HG03558 (cell line): Measurements from ENCODE around the gene ITFG2.

Experiments used
- ATAC-seq: cut with Tn5 transposase; IDR thresholded peaks from one replicate; pipeline ENCODE4 v1.9.1; 2021; ENCODE audit warnings: moderate number of reproducible peaks; ENCODE audit not compliant: unreplicated experiment; ENCODE audit errors: extremely low read depth

Gene ITFG2

GRCh38 chr12:2794736-2795289, 17.7 kb upstream of the ITFG2 start, which contains the start of gene FKBP4:
Gene FKBP4 (plus strand): TSS chr12:2794970. CDS start chr12:2795140, 170 bp downstream.
- ATAC-seq = peak; percentile 65

GRCh38 chr12:2795291-2796186, 16.9 kb upstream of the ITFG2 start:
- ATAC-seq = no peak

DNA sequence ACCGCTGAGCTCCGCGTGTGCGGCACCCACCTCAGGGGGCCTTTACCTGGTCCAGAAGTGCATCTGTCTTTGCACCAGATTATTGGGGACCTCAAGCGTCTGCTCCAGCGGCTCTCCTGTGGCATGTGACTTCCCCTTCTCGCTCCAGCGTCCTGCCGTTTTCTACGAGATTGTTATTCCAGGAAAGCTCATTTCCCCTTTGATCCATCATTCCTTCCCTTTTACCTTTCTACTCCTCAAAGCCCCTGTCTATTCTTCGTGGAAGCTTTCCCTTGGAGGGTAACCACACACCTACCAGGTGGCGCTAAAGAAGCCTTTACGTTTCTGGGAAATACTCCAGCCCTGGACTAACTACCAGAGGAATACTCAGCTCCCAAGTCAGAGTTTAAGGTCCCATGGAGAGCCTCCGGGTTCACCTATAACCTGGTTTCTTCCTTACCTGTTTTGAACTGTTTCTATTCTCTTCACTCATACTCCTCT, 16.2 kb upstream of the ITFG2 start:
- ATAC-seq = no peak

- no peak for ATAC-seq
Observed at GRCh38 chr12:2797721-2798418, 14.6 kb upstream of the ITFG2 start.

GRCh38 chr12:2800046-2800570, 12.4 kb upstream of the ITFG2 start:
- no peak for ATAC-seq

DNA sequence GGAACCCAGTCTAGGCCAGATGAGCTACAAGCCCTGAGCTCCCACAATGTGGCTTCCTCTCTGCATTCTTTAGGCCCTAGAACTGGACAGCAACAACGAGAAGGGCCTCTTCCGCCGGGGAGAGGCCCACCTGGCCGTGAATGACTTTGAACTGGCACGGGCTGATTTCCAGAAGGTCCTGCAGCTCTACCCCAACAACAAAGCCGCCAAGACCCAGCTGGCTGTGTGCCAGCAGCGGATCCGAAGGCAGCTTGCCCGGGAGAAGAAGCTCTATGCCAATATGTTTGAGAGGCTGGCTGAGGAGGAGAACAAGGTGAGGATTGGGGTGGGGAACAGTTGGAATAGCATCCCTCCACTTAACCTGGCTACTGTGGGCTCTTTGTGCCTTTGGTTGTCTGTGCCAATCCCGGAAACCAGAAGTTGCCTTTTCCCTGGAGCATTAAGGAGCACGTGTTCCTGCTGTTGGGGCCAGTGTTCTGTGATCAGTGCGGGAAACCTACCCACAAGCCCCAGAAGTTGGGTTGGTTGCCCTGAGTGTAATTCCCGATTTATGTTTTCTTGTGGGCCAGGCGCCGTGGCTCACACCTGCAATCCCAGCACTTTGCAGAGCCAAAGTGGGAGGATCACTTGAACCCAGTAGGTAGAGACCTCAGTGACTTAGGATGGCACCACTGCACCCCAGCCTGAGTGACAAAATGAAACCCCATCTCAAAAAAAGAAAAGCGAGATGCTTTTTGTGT, 11.3 kb upstream of the ITFG2 start:
- no peak for ATAC-seq

GRCh38 chr12:2803635-2804392, 8.7 kb upstream of the ITFG2 start:
- no peak for ATAC-seq

- ATAC-seq = no peak
Observed at GRCh38 chr12:2804393-2805142, 7.9 kb upstream of the ITFG2 start.

DNA sequence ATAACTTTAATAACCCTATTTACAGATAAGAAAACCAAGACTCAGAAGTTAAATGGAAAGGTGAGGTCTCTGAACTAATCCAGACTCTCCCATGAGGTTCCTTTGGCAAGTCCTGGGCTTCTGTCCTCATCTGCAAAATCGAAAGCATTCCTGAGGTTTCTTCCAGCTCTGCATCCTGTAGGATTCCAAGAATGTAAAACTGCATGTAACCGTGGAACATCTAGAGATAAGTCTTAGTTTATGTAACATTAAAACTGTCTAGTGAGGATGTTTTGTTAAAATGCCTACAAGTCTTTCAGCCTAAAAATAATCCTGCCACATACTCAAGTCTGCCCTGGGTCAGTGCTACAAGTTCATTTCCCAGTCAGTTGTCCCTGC, 7.3 kb upstream of the ITFG2 start:
- ATAC-seq = no peak

DNA sequence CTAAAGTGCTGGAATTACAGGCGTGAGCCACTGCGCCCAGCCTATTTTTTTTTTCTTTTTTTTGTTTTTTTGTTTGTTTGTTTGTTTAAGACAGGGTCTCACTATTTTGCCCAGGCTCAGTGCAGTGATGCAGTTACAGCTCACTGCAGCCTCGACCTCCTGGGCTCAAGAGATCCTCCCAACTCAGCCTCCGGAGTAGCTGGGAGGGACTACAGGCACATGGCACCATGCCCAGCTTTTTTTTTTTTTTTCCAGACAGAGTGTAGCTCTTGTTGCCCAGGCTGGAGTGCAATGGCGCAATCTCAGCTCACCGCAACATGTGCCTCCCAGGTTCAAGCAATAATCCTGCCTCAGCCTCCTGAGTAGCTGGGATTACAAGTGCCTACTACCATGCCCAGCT, 5.8 kb upstream of the ITFG2 start:
- ATAC-seq = no peak

GRCh38 chr12:2811801-2812200, 667 bp upstream of the ITFG2 start:
- ATAC-seq = no peak

DNA sequence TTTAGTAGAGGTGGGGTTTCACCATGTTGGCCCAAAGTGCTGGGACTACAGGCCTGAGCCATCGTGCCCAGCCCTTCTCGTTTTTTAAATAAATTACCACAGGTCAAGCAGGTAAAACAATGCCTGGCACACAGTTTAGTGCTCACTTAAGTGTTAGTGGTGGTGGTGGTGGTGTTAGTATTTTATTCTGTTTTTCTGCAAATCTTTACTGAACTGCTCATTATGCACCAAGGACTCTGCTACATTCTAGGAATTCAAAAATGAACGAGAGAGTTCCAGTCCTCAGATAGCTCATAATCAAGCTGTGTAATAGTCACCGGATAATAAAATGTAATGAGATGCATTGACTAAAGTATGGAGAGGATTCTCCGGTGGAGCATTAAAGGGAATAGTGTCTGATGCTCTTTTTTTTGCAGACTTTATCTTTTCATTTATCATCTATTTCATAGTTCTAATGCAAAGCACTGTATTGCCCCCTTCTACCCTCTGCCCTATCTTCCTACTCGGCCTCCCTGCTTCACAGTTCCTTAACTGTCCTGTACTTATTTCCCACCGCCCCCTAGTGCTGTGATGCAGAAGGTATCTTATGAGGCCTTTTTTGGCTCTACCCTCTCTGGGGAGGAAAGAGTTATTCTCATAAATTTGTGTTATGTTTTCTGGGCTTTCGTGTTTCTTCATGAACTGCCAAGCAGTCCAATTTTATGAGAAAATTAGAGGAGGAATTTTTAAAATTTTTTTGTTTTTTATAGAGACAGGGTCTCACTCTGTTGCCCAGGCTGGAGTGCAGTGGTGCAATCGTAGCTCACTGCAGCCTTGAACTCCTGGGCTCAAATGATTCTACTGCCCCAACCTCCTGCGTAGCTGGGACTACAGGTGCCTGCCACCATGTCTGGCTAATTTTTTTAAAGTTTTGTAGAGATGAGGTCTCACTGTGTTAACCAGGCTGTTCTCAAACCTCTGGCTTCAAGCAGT, 1.0 kb downstream of the ITFG2 start:
- ATAC-seq = no peak

GRCh38 chr12:2819810-2820209, 7.3 kb downstream of the ITFG2 start:
- no peak for ATAC-seq

DNA sequence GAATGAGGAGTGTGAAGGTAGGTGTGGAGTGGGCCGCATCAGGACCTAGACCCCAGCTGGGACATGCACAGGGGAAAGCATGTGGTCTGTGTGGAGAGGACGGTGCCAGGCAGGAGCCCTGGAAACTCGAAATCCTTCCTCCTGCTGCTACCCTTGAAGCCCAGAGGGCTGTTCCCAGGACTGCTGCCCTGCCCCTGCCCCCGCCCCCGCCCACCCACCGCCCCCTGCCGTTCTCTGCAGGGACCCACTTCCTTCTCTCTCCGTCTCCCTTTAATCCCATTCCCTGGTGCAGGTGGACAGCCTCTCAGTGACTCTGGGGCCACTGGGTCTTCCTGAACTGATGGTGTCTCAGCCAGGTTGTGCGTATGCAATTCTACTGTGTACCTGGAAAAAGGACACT, 8.0 kb downstream of the ITFG2 start:
- ATAC-seq = no peak

GRCh38 chr12:2823483-2823882, 11.0 kb downstream of the ITFG2 start:
- ATAC-seq = no peak

GRCh38 chr12:2824541-2824940, 12.1 kb downstream of the ITFG2 start:
- no peak for ATAC-seq

GRCh38 chr12:2825132-2825531, 12.7 kb downstream of the ITFG2 start:
- no peak for ATAC-seq

DNA sequence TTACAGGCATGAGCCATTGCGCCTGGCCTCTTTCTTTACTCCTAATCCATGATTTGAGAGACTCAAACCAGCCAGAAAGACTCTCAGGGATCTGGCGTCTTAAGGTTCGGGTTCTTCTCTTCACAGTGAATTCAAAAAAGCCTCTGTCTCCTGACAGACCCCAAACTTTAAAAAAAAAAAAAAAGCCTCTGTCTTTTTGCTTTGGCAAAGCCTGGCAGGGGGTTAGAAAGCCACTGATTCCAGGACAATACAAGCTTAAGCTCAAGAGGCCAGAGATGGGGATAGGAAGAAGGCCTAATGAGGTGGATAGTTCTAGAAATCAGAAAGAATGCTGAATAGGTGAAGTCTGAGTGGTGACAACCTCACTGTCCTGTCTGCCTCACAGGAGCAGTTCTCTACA, 13.6 kb downstream of the ITFG2 start:
- ATAC-seq = no peak
